K562 (cell line): ENCODE results near the gene EFHC1. TPM values are rescaled to one million over a fixed set of nuclear protein-coding genes. Genes with fewer than 3 reads are reported as not detected.
A peak's percentile ranks its signal among the peaks of the same experiment; 100 is the strongest.

Source experiments
- ATAC-seq: fragments of 200-7000 bp; cut with Tn5 transposase; 3 replicates; pipeline ENCODE4 v1.9.1; 2020; ENCODE audit warnings: moderate library complexity
- BruUV-seq: library from RNA; stranded (reverse); fragments of 400-500 nt; replicated peaks from 2 replicates; lab custom pipeline; 2021; lab: Mats Ljungman, UMichigan
- CTCF ChIA-PET: fragments of 300-600 bp; formaldehyde crosslinking; extraction: SDS; loops from one replicate; lab custom pipeline; 2021; ENCODE audit warnings: low intra/inter-chr PET ratio; lab: Yijun Ruan, JAX
- POLR2A ChIA-PET: fragments of 300-600, 350-650 bp; sonication (Branson Sonifier 250); formaldehyde crosslinking; extraction: SDS; loops from one replicate; lab custom pipeline; 2021; ENCODE audit warnings: antibody characterized with exemption, inconsistent platforms; lab: Yijun Ruan, JAX
- DNase-seq, 4 experiments: peaks; one replicate each; pipeline versions ENCODE4 v3.0.0 to v3.0.0-alpha.2; 2011 to 2018; ENCODE audit warnings: low spot score in 3 of 4, mixed read lengths in 3 of 4; ENCODE audit errors: extremely low read depth in 1 of 4
- FAIRE-seq: peaks from 2 replicates; lab custom pipeline; 2011; peaks lifted over from hg19 to GRCh38; lab: Jason Lieb, UNC
- H2AFZ ChIP-seq: 2 replicates; pipeline ENCODE4 v1.6.0; 2011; ENCODE audit warnings: low read depth, low read length, control low read depth, inconsistent platforms
- H3K27ac ChIP-seq: fragments of 200-600 bp; 3 replicates; pipeline ENCODE4 v1.8.0; 2011; ENCODE audit warnings: low read depth, mild to moderate bottlenecking, control low read depth, inconsistent platforms, low read length, moderate library complexity, mixed read lengths; ENCODE audit errors: extremely low read depth
- H3K27me3 ChIP-seq, 2 experiments: fragments of 300-600 bp in 1 of 2; 2 replicates in 1 of 2; 3 replicates in 1 of 2; pipeline versions ENCODE4 v1.6.0 to v1.8.0; 2011; ENCODE audit warnings: inconsistent platforms in 2 of 2, low read length in 2 of 2, mild to moderate bottlenecking in 1 of 2, mixed read lengths in 1 of 2, moderate library complexity in 1 of 2; ENCODE audit not compliant: control insufficient read depth in 2 of 2, insufficient read depth in 2 of 2
- H3K36me3 ChIP-seq: fragments of 300-600 bp; 3 replicates; pipeline ENCODE4 v1.8.0; 2011; ENCODE audit warnings: mild to moderate bottlenecking, low read length, inconsistent platforms; ENCODE audit not compliant: control insufficient read depth, insufficient read depth
- H3K4me1 ChIP-seq, 2 experiments: fragments of 200-600 bp in 1 of 2; replicated peaks in 1 of 2; 2 replicates in 1 of 2; 3 replicates in 1 of 2; pipeline versions ENCODE4 v1.5.1 to v1.8.0; 2011; ENCODE audit warnings: inconsistent platforms in 2 of 2, low read length in 2 of 2, mild to moderate bottlenecking in 1 of 2, mixed read lengths in 1 of 2, moderate library complexity in 1 of 2; ENCODE audit not compliant: control insufficient read depth in 2 of 2, insufficient read depth in 2 of 2
- H3K4me2 ChIP-seq: 2 replicates; pipeline ENCODE4 v1.6.1; 2011; ENCODE audit warnings: low read length, control low read depth, inconsistent platforms, mixed read lengths; ENCODE audit not compliant: insufficient read depth
- H3K4me3 ChIP-seq: fragments of 200-600 bp; sonication (generic), shearing (Covaris generic); 2 replicates; pipeline ENCODE4 v1.5.1; 2016; ENCODE audit warnings: control low read depth, inconsistent platforms
- H3K79me2 ChIP-seq: fragments of 200-600 bp; 3 replicates; pipeline ENCODE4 v1.8.0; 2011; ENCODE audit warnings: low read length, inconsistent platforms; ENCODE audit not compliant: control insufficient read depth, insufficient read depth
- H3K9ac ChIP-seq, 2 experiments: 2 replicates each; pipeline versions ENCODE4 v1.6.0 to v1.6.1; 2011; ENCODE audit warnings: low read depth in 2 of 2, low read length in 2 of 2, control low read depth in 1 of 2, inconsistent platforms in 1 of 2, mild to moderate bottlenecking in 1 of 2, mixed read lengths in 1 of 2; ENCODE audit not compliant: insufficient read depth in 1 of 2
- H3K9me1 ChIP-seq: one replicate; pipeline ENCODE4 v1.6.0; 2011; ENCODE audit warnings: inconsistent platforms, mild to moderate bottlenecking, low read length, moderate library complexity; ENCODE audit not compliant: control insufficient read depth, insufficient read depth
- H3K9me3 ChIP-seq: replicated peaks from 2 replicates; pipeline ENCODE4 v1.5.1; 2011; ENCODE audit warnings: low read depth, low read length, inconsistent platforms; ENCODE audit not compliant: control insufficient read depth, insufficient read depth
- H4K20me1 ChIP-seq: replicated peaks from 2 replicates; pipeline ENCODE4 v1.6.1; 2011; ENCODE audit warnings: low read length, inconsistent platforms, mixed read lengths; ENCODE audit not compliant: control insufficient read depth, insufficient read depth
- KLF6 ChIP-seq: fragments of 250-450 bp; sonication (Bioruptor Pico); IDR thresholded peaks from 2 replicates; pipeline ENCODE4 v1.4.0; 2020; ENCODE audit warnings: mild to moderate bottlenecking, moderate library complexity, borderline replicate concordance
- ZNF408 ChIP-seq: fragments of 250-450 bp; sonication (Bioruptor Pico); IDR thresholded peaks from 2 replicates; pipeline ENCODE4 v1.4.0; 2020; ENCODE audit warnings: low read depth, mild to moderate bottlenecking, moderate library complexity
- ZNF444 ChIP-seq: fragments of 250-450 bp; sonication (Bioruptor Pico); IDR thresholded peaks from 2 replicates; pipeline ENCODE4 v1.4.0; 2020; ENCODE audit warnings: mild to moderate bottlenecking, moderate library complexity
- WGBS: fragments of 100-300 bp; shearing (Covaris generic); methylation state at CpG from one replicate; pipeline ENCODE4 v1.1.6; 2016; ENCODE audit warnings: low coverage, mixed read lengths; ENCODE audit not compliant: insufficient coverage; ENCODE audit errors: missing lambda C conversion rate; 5-methylcytosine and 5-hydroxymethylcytosine counted together
- in situ Hi-C: fragments of 300-500 bp; cut with MboI; formaldehyde crosslinking; loops from 4 replicates; pipeline ENCODE4 v1.15.0; 2018; ENCODE audit warnings: inconsistent platforms, mixed read lengths
- intact Hi-C: fragments of 100-400 bp; cut with micrococcal nuclease; formaldehyde crosslinking; loops from 2 replicates; pipeline ENCODE4 v1.14.2; 2022
- polyA plus RNA-seq, 8 experiments: library from polyadenylated mRNA; depleted of rRNA in 4 of 8; stranded (reverse) in 5 of 8; unstranded in 3 of 8; fragments of >200 nt; fragmentation: Nextera tagmentation in 2 of 8; fragmentation: Illumina TruSeq in 1 of 8; extraction: Ambion mirVana in 2 of 8; extraction: Trizol in 1 of 8; gene quantifications; 2 replicates each; pipeline versions ENCODE4 v1.2.1 to v1.2.3, GENCODE V29; 2011 to 2014; ENCODE audit warnings: inconsistent platforms in 1 of 8, missing spikeins in 1 of 8
- total RNA-seq, 7 experiments: library from RNA; depleted of rRNA in 6 of 7; stranded (reverse); fragments of >200 nt in 6 of 7; fragmentation: Illumina TruSeq in 2 of 7; extraction: Trizol in 2 of 7; gene quantifications; 2 replicates each; pipeline versions ENCODE4 v1.2.1 to v1.2.3, GENCODE V29; 2011 to 2021; ENCODE audit warnings: low replicate concordance in 1 of 7
- TF ChIP-seq, protein P1 (sequence below): sonication (generic); formaldehyde crosslinking; IDR thresholded peaks from 2 replicates; pipeline ENCODE4 v1.8.0; 2022; ENCODE audit warnings: missing genetic modification reagents, mild to moderate bottlenecking, borderline replicate concordance
- TF ChIP-seq, protein P2 (sequence below): fragments of 200-800 bp; sonication (Bioruptor generic); IDR thresholded peaks from 2 replicates; pipeline ENCODE4 v1.6.1; 2017; ENCODE audit warnings: missing genetic modification characterization, missing compliant biosample characterization

EFHC1 gene
- total and polyA plus RNA-seq, 9 of the 15 experiments (the other 6 are each of a cell fraction or from before 2014, with no cell fraction given): 9.5 to 31.0 (median 14.9) TPM

GRCh38 chr6:52552278-52552643 lies 132.1 kb downstream of the EFHC1 start:
- no peak overlapping the region for H3K4me3 ChIP-seq
- no peaks in the 10 kb centered on the region for H3K27me3 ChIP-seq
- H3K36me3 ChIP-seq: no peaks in the 10 kb centered on the region; the same call in 1 of the 3 replicates
- H3K27ac ChIP-seq: no peak overlapping the region
- no peak overlapping the region for H2AFZ ChIP-seq
- no peak for TF ChIP-seq KLF6 (CRISPR knock-in tag)
- no peak for TF ChIP-seq ZNF408 (CRISPR knock-in tag)
- TF ChIP-seq ZNF444: no peak
- TF ChIP-seq, protein P1, sequence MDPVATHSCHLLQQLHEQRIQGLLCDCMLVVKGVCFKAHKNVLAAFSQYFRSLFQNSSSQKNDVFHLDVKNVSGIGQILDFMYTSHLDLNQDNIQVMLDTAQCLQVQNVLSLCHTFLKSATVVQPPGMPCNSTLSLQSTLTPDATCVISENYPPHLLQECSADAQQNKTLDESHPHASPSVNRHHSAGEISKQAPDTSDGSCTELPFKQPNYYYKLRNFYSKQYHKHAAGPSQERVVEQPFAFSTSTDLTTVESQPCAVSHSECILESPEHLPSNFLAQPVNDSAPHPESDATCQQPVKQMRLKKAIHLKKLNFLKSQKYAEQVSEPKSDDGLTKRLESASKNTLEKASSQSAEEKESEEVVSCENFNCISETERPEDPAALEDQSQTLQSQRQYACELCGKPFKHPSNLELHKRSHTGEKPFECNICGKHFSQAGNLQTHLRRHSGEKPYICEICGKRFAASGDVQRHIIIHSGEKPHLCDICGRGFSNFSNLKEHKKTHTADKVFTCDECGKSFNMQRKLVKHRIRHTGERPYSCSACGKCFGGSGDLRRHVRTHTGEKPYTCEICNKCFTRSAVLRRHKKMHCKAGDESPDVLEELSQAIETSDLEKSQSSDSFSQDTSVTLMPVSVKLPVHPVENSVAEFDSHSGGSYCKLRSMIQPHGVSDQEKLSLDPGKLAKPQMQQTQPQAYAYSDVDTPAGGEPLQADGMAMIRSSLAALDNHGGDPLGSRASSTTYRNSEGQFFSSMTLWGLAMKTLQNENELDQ (CRISPR knock-in tag): no peak
- TF ChIP-seq, protein P2, sequence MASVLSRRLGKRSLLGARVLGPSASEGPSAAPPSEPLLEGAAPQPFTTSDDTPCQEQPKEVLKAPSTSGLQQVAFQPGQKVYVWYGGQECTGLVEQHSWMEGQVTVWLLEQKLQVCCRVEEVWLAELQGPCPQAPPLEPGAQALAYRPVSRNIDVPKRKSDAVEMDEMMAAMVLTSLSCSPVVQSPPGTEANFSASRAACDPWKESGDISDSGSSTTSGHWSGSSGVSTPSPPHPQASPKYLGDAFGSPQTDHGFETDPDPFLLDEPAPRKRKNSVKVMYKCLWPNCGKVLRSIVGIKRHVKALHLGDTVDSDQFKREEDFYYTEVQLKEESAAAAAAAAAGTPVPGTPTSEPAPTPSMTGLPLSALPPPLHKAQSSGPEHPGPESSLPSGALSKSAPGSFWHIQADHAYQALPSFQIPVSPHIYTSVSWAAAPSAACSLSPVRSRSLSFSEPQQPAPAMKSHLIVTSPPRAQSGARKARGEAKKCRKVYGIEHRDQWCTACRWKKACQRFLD (CRISPR knock-in tag): no peak
- FAIRE-seq (no peak), ATAC-seq (no peak), DNase-seq (no peak)
- H3K9ac ChIP-seq: peak overlapping the region in 1 of 2 experiments; percentile 70; a peak in 1 of 4 replicates
- 68% methylated on average over 5 of the region's 6 CpGs for WGBS
- no peaks in the 10 kb centered on the region for H3K9me1 ChIP-seq
- no peaks in the 10 kb centered on the region for H3K9me3 ChIP-seq
- peaks cover 14% of the 10 kb centered on the region; the same call in 1 of the 2 replicates for H4K20me1 ChIP-seq
- POLR2A ChIA-PET: interaction anchor here (1.0 to 1.4 kb wide), 3 partner anchors 10 to 24 kb away, joined by 3 to 5 read pairs (median 3); no protein-coding TSS in a partner anchor
- no TSS peak for BruUV-seq
- intact Hi-C loops (no loop called here), in situ Hi-C loops (no loop called here)
- no peak overlapping the region for H3K4me2 ChIP-seq
- CTCF ChIA-PET: no interaction called here
- H3K79me2 ChIP-seq: no peaks in the 10 kb centered on the region; the same call in 2 of the 3 replicates
- H3K4me1 ChIP-seq: peaks cover 10 to 24% of the 10 kb centered on the region in 2 experiments
